Activated naive CD8-positive, alpha-beta T cell treated with anti-CD3 and anti-CD28 coated beads, Interleukin-2, amount 50 U/mL, for 16 hours (primary cell): ENCODE data around the gene DNMT3A.

ENCODE experiments used
- DNase-seq: peaks from one replicate; pipeline ENCODE4 v3.0.0-alpha.2; 2020; ENCODE audit warnings: low read depth, low spot score

The DNMT3A gene

GRCh38 chr2:25373269-25373981, 31.7 kb upstream of the DNMT3A start:
- DNase-seq, result no peak

GRCh38 chr2:25372405-25373268, 30.9 kb upstream of the DNMT3A start:
- DNase-seq, result no peak

GRCh38 chr2:25371253-25372241, 29.8 kb upstream of the DNMT3A start:
- no peak for DNase-seq

- DNase-seq, result no peak
Observed at GRCh38 chr2:25369876-25370275, 28.2 kb upstream of the DNMT3A start.

GRCh38 chr2:25369439-25369838, 27.7 kb upstream of the DNMT3A start:
- no peak for DNase-seq

GRCh38 chr2:25368660-25369059, 26.9 kb upstream of the DNMT3A start:
- no peak for DNase-seq

GRCh38 chr2:25367296-25367695, 25.6 kb upstream of the DNMT3A start:
- no peak for DNase-seq

- DNase-seq, result no peak
Observed at GRCh38 chr2:25366629-25367028, 24.9 kb upstream of the DNMT3A start.

- DNase-seq, result no peak
Observed at GRCh38 chr2:25365241-25365640, 23.5 kb upstream of the DNMT3A start.

GRCh38 chr2:25363733-25364132, 22.0 kb upstream of the DNMT3A start:
- DNase-seq, result no peak

- no peak for DNase-seq
Observed at GRCh38 chr2:25362434-25363145, 20.9 kb upstream of the DNMT3A start.

- peak; percentile 88 for DNase-seq
Observed at GRCh38 chr2:25362049-25362433, 20.3 kb upstream of the DNMT3A start.

- no peak for DNase-seq
Observed at GRCh38 chr2:25361261-25362048, 19.7 kb upstream of the DNMT3A start.

- DNase-seq, result no peak
Observed at GRCh38 chr2:25358836-25359235, 17.1 kb upstream of the DNMT3A start.

- no peak for DNase-seq
Observed at GRCh38 chr2:25358249-25358815, 16.6 kb upstream of the DNMT3A start.

GRCh38 chr2:25356088-25356487, 14.4 kb upstream of the DNMT3A start:
- no peak for DNase-seq

- DNase-seq, result no peak
Observed at GRCh38 chr2:25355270-25355669, 13.5 kb upstream of the DNMT3A start.

- DNase-seq, result no peak
Observed at GRCh38 chr2:25354116-25354515, 12.4 kb upstream of the DNMT3A start.

- no peak for DNase-seq
Observed at GRCh38 chr2:25349397-25349796, 7.7 kb upstream of the DNMT3A start.

- DNase-seq, result no peak
Observed at GRCh38 chr2:25347846-25348245, 6.1 kb upstream of the DNMT3A start.
